Neural cell (in vitro differentiated cells): ENCODE data around the gene GIT2. TPM values are rescaled to one million over a fixed set of nuclear protein-coding genes. Genes with fewer than 3 reads are reported as not detected.

Experiments
- H2AFZ ChIP-seq: fragments of 200-600, 300-800 bp; sonication (generic), shearing (Covaris generic); 2 replicates; pipeline ENCODE4 v1.6.0; 2014; ENCODE audit warnings: low read depth, mild to moderate bottlenecking, antibody characterized with exemption, low read length, moderate library complexity
- H3F3A ChIP-seq: fragments of 200-600 bp; shearing (Covaris generic); 2 replicates; pipeline ENCODE4 v1.6.1; 2016; ENCODE audit warnings: mild to moderate bottlenecking, moderate library complexity, mixed read lengths, antibody characterized with exemption, low read length; ENCODE audit not compliant: insufficient read depth, poor library complexity, severe bottlenecking
- H3K27ac ChIP-seq: fragments of 200-600, 300-800 bp; sonication (generic), shearing (Covaris generic); 2 replicates; pipeline ENCODE4 v1.5.1; 2014; ENCODE audit warnings: mild to moderate bottlenecking, low read length, moderate library complexity
- H3K27me3 ChIP-seq: fragments of 300-800, 200-600 bp; sonication (generic), shearing (Covaris generic); 2 replicates; pipeline ENCODE4 v1.6.0; 2014; ENCODE audit warnings: mild to moderate bottlenecking, low read depth, low read length, moderate library complexity; ENCODE audit not compliant: insufficient read depth
- H3K36me3 ChIP-seq: fragments of 300-800, 200-600 bp; sonication (generic), shearing (Covaris generic); 2 replicates; pipeline ENCODE4 v1.5.1; 2014; ENCODE audit warnings: mild to moderate bottlenecking, antibody characterized with exemption, low read length, moderate library complexity; ENCODE audit not compliant: insufficient read depth
- H3K4me2 ChIP-seq: fragments of 300-800, 200-600 bp; sonication (generic), shearing (Covaris generic); 2 replicates; pipeline ENCODE4 v1.6.0; 2014; ENCODE audit warnings: mild to moderate bottlenecking, low read length
- H3K4me3 ChIP-seq: fragments of 300-800, 200-600 bp; sonication (generic), shearing (Covaris generic); 2 replicates; pipeline ENCODE4 v1.5.1; 2014; ENCODE audit warnings: mild to moderate bottlenecking, low read length, moderate library complexity
- H3K79me2 ChIP-seq: fragments of 200-600 bp; shearing (Covaris generic); replicated peaks from 2 replicates; pipeline ENCODE4 v1.6.0; 2014; ENCODE audit warnings: mild to moderate bottlenecking, low read length, moderate library complexity; ENCODE audit not compliant: insufficient read depth
- H3K9ac ChIP-seq: fragments of 300-800, 200-600 bp; sonication (generic), shearing (Covaris generic); 2 replicates; pipeline ENCODE4 v1.6.1; 2016; ENCODE audit warnings: mild to moderate bottlenecking, low read length, mixed read lengths
- H3K9me2 ChIP-seq: fragments of 200-600 bp; shearing (Covaris generic); 2 replicates; pipeline ENCODE4 v1.6.1; 2016; ENCODE audit warnings: mild to moderate bottlenecking, low read length, mixed read lengths; ENCODE audit not compliant: insufficient read depth
- H3K9me3 ChIP-seq: fragments of 200-600, 300-800 bp; sonication (generic), shearing (Covaris generic); 2 replicates; pipeline ENCODE4 v1.6.1; 2016; ENCODE audit warnings: mild to moderate bottlenecking, mixed run types, low read length, moderate library complexity, mixed read lengths
- H4K20me1 ChIP-seq: fragments of 200-600 bp; shearing (Covaris generic); 2 replicates; pipeline ENCODE4 v1.6.1; 2016; ENCODE audit warnings: mild to moderate bottlenecking, mixed run types; ENCODE audit not compliant: insufficient read depth
- CTCF ChIP-seq: fragments of 450-650 bp; IDR thresholded peaks from 2 replicates; pipeline ENCODE4 v1.5.1; 2014; ENCODE audit warnings: antibody characterized with exemption, mild to moderate bottlenecking, moderate library complexity; ENCODE audit not compliant: poor library complexity, severe bottlenecking
- EP300 ChIP-seq: fragments of 450-650 bp; conservative IDR thresholded peaks from 2 replicates; pipeline ENCODE4 v1.6.1; 2014; ENCODE audit warnings: antibody characterized with exemption, mild to moderate bottlenecking, moderate library complexity; ENCODE audit not compliant: poor library complexity, severe bottlenecking
- EZH2 ChIP-seq: fragments of 200-600, 300-800 bp; shearing (Covaris generic), sonication (generic); IDR thresholded peaks from 2 replicates; pipeline ENCODE4 v1.6.1; 2014; ENCODE audit warnings: antibody characterized with exemption, low read length, borderline replicate concordance, mild to moderate bottlenecking; ENCODE audit not compliant: insufficient read depth, poor library complexity, severe bottlenecking
- MXI1 ChIP-seq: fragments of 450-650 bp; conservative IDR thresholded peaks from 2 replicates; pipeline ENCODE4 v1.6.1; 2014; ENCODE audit warnings: antibody characterized with exemption, mild to moderate bottlenecking; ENCODE audit not compliant: poor library complexity, severe bottlenecking
- POLR2AphosphoS5 ChIP-seq: IDR thresholded peaks from 2 replicates; pipeline ENCODE4 v1.6.1; 2012
- RAD21 ChIP-seq: fragments of 450-650 bp; conservative IDR thresholded peaks from 2 replicates; pipeline ENCODE4 v1.6.1; 2014; ENCODE audit warnings: antibody characterized with exemption, mild to moderate bottlenecking, moderate library complexity
- SMC3 ChIP-seq: fragments of 450-650 bp; conservative IDR thresholded peaks from 2 replicates; pipeline ENCODE4 v1.6.1; 2014; ENCODE audit warnings: antibody characterized with exemption, mild to moderate bottlenecking, moderate library complexity; ENCODE audit not compliant: poor library complexity
- TAF1 ChIP-seq: IDR thresholded peaks from 2 replicates; pipeline ENCODE4 v1.6.1; 2012; ENCODE audit warnings: low read depth
- polyA plus RNA-seq: library from polyadenylated mRNA; depleted of rRNA; stranded (reverse); fragments of >200 nt; gene quantifications from 2 replicates; pipeline ENCODE4 v1.2.3, GENCODE V29; 2014
- TF ChIP-seq, protein P1 (sequence below): IDR thresholded peaks from 2 replicates; pipeline ENCODE4 v1.6.1; 2012; ENCODE audit warnings: borderline replicate concordance

GIT2 gene
- polyA plus RNA-seq, 1 donor from 2014 or later = 14.2 TPM

DNA sequence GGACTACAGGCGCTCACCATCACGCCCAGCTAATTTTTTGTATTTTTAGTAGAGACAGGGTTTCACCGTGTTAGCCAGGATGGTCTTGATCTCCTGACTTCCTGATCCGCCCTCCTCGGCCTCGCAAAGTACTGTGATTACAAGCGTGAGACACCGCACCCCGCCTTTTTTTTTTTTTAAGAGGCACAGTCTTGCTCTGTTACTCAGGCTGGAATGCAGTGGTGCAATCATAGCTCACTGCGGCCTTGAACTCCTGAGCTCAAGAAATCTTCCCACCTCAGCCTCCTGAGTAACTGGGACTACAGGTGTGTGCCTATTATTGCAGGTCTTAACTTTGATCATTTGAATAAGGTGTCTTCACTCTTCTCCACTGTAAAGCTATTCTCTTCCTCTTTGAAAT lies 110.6 kb downstream of the GIT2 start:
- Histone ChIP-seq H3K9me3 (no peaks in the 10 kb centered on the region), H2AFZ (no peak overlapping the region), H3K4me3 (no peak overlapping the region), H3K4me2 (no peak overlapping the region), H3K36me3 (no peaks in the 10 kb centered on the region), H3K9ac (no peak overlapping the region), H3F3A (no peaks in the 10 kb centered on the region), H3K27me3 (no peaks in the 10 kb centered on the region), H3K79me2 (no peaks in the 10 kb centered on the region), H4K20me1 (no peaks in the 10 kb centered on the region), H3K27ac (no peak overlapping the region), H3K9me2 (no peaks in the 10 kb centered on the region)
- no peak for TF ChIP-seq EP300
- no peak for TF ChIP-seq SMC3
- no peak for TF ChIP-seq RAD21
- no peak for TF ChIP-seq POLR2AphosphoS5
- no peak for TF ChIP-seq TAF1
- no peak for TF ChIP-seq CTCF
- TF ChIP-seq EZH2 = no peak

- Histone ChIP-seq H3K27ac (no peak overlapping the region), H4K20me1 (no peaks in the 10 kb centered on the region), H3K9me3 (no peaks in the 10 kb centered on the region), H3K4me3 (no peak overlapping the region), H2AFZ (no peak overlapping the region), H3K9ac (no peak overlapping the region), H3K4me2 (no peak overlapping the region), H3K9me2 (no peaks in the 10 kb centered on the region), H3K36me3 (no peaks in the 10 kb centered on the region), H3K79me2 (peaks cover 15% of the 10 kb centered on the region), H3F3A (no peaks in the 10 kb centered on the region), H3K27me3 (no peaks in the 10 kb centered on the region)
- TF ChIP-seq POLR2AphosphoS5 (no peak), SMC3 (no peak), EZH2 (no peak), MXI1 (no peak), CTCF (no peak), EP300 (no peak)
These were observed 112.7 kb downstream of the GIT2 start for GRCh38 chr12:109883461-109883860.

GRCh38 chr12:109881752-109882151 lies 114.4 kb downstream of the GIT2 start:
- Histone ChIP-seq H3K27me3 (no peaks in the 10 kb centered on the region), H2AFZ (no peak overlapping the region), H3K79me2 (peaks cover 21% of the 10 kb centered on the region), H3K9me3 (no peaks in the 10 kb centered on the region), H3K4me3 (no peak overlapping the region), H3K27ac (no peak overlapping the region), H3K9ac (no peak overlapping the region), H3K9me2 (no peaks in the 10 kb centered on the region), H3K36me3 (no peaks in the 10 kb centered on the region), H3K4me2 (no peak overlapping the region), H4K20me1 (no peaks in the 10 kb centered on the region), H3F3A (no peaks in the 10 kb centered on the region)
- TF ChIP-seq, protein P1, sequence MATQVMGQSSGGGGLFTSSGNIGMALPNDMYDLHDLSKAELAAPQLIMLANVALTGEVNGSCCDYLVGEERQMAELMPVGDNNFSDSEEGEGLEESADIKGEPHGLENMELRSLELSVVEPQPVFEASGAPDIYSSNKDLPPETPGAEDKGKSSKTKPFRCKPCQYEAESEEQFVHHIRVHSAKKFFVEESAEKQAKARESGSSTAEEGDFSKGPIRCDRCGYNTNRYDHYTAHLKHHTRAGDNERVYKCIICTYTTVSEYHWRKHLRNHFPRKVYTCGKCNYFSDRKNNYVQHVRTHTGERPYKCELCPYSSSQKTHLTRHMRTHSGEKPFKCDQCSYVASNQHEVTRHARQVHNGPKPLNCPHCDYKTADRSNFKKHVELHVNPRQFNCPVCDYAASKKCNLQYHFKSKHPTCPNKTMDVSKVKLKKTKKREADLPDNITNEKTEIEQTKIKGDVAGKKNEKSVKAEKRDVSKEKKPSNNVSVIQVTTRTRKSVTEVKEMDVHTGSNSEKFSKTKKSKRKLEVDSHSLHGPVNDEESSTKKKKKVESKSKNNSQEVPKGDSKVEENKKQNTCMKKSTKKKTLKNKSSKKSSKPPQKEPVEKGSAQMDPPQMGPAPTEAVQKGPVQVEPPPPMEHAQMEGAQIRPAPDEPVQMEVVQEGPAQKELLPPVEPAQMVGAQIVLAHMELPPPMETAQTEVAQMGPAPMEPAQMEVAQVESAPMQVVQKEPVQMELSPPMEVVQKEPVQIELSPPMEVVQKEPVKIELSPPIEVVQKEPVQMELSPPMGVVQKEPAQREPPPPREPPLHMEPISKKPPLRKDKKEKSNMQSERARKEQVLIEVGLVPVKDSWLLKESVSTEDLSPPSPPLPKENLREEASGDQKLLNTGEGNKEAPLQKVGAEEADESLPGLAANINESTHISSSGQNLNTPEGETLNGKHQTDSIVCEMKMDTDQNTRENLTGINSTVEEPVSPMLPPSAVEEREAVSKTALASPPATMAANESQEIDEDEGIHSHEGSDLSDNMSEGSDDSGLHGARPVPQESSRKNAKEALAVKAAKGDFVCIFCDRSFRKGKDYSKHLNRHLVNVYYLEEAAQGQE = no peak
- no peak for TF ChIP-seq RAD21
- no peak for TF ChIP-seq CTCF
- TF ChIP-seq TAF1 = no peak
